Thyroid gland (tissue), 4 donors: ENCODE measurements around the gene C16orf89. TPM values are rescaled to one million over a fixed set of nuclear protein-coding genes. Genes with fewer than 3 reads are reported as not detected.

Source experiments
- DNase-seq, 2 donors: peaks; one replicate each; pipeline ENCODE4 v3.0.0-alpha.2; 2019
- H3K27ac ChIP-seq, 3 donors: fragments of 200-600 bp; sonication (generic); 1 replicate in 2 of 3; 2 replicates in 1 of 3; pipeline ENCODE4 v1.5.1; 2016 to 2019; ENCODE audit warnings: mild to moderate bottlenecking in 1 of 3, moderate library complexity in 1 of 3
- H3K27me3 ChIP-seq: fragments of 200-600 bp; sonication (generic); one replicate; pipeline ENCODE4 v1.5.1; 2019
- H3K36me3 ChIP-seq, 2 donors: fragments of 200-600 bp; sonication (generic); one replicate each; pipeline ENCODE4 v1.5.1; 2016 to 2019
- H3K4me1 ChIP-seq, 2 donors: fragments of 200-600 bp; sonication (generic); one replicate each; pipeline ENCODE4 v1.5.1; 2017 to 2019
- H3K4me3 ChIP-seq, 3 donors: fragments of 200-600 bp; sonication (generic); replicated peaks in 1 of 3; 1 replicate in 2 of 3; 2 replicates in 1 of 3; pipeline ENCODE4 v1.5.1; 2016; ENCODE audit warnings: mild to moderate bottlenecking in 1 of 3
- H3K9me3 ChIP-seq: fragments of 200-600 bp; sonication (generic); one replicate; pipeline ENCODE4 v1.5.1; 2017
- POLR2A ChIP-seq, 2 donors: fragments of 450-650 bp; IDR thresholded peaks; one replicate each; pipeline ENCODE4 v1.6.1; 2017; ENCODE audit warnings: antibody characterized with exemption in 2 of 2, mild to moderate bottlenecking in 2 of 2, moderate library complexity in 1 of 2
- WGBS, 2 donors: methylation state at CpG; one replicate each; pipeline ENCODE4 v1.1.5; 2017; 5-methylcytosine and 5-hydroxymethylcytosine counted together
- intact Hi-C: fragments of 100-400 bp; cut with DNase I; formaldehyde crosslinking; loops from one replicate; pipeline ENCODE4 v1.15.1; 2023
- total RNA-seq, 4 donors: library from RNA; depleted of rRNA; stranded (reverse); fragments of >200 nt; gene quantifications; one replicate each; pipeline ENCODE4 v1.2.3, GENCODE V29; 2016
- TF ChIP-seq, protein P1 (sequence below), 6 experiments: fragments of 200-600 bp in 3 of 6; fragments of 450-650 bp in 3 of 6; sonication (generic) in 3 of 6; IDR thresholded peaks; one replicate each; pipeline ENCODE4 v1.5.1; 2016 to 2019; ENCODE audit warnings: antibody characterized with exemption in 6 of 6, mild to moderate bottlenecking in 2 of 6, inconsistent platforms in 1 of 6, moderate library complexity in 1 of 6

Gene C16orf89
- total RNA-seq, 4 donors from 2014 or later = 172 to 385 (median 287) TPM

- whole genome bisulfite sequencing, 2 donors = 69 to 70% methylated on average over 13 to 14 of the region's 14 CpGs
- TF ChIP-seq POLR2A (IDR thresholded peaks at IDR 0.05) = no peak
- TF ChIP-seq, protein P1, sequence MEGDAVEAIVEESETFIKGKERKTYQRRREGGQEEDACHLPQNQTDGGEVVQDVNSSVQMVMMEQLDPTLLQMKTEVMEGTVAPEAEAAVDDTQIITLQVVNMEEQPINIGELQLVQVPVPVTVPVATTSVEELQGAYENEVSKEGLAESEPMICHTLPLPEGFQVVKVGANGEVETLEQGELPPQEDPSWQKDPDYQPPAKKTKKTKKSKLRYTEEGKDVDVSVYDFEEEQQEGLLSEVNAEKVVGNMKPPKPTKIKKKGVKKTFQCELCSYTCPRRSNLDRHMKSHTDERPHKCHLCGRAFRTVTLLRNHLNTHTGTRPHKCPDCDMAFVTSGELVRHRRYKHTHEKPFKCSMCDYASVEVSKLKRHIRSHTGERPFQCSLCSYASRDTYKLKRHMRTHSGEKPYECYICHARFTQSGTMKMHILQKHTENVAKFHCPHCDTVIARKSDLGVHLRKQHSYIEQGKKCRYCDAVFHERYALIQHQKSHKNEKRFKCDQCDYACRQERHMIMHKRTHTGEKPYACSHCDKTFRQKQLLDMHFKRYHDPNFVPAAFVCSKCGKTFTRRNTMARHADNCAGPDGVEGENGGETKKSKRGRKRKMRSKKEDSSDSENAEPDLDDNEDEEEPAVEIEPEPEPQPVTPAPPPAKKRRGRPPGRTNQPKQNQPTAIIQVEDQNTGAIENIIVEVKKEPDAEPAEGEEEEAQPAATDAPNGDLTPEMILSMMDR (IDR thresholded peaks at IDR 0.05) = no peak
- H3K4me3 ChIP-seq = no peak overlapping the region
Measured at GRCh38 chr16:5042574-5043171, 23.1 kb downstream of the C16orf89 start.

DNA sequence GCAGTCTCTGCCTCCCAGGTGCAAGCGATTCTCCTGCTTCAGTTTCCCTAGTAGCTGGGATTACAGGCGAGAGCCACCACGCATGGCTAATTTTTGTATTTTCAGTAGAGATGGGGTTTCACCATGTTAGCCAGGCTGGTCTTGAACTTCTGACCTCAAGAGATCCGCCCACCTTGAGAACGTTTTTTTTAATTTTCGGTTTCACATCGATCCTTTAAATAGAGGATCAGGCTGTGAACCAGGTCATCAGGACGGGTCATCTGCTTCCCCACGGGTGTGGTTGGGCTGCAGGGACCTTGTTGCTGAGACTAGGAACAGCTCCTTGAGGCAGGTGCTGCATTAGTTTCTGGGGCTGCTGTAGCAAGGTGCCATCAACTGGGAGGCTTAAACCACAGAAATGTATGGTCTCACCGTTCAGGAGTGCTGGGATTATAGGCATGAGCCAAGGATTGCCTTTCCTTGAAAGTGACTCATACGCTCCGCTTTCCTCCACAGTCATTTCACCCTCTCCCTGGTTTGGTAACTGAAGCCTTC lies 24.1 kb downstream of the C16orf89 start:
- Histone ChIP-seq H3K4me1 (peaks cover 0 to 3% of the 10 kb centered on the region in 2 donors), H3K36me3 (peaks cover 0 to 4% of the 10 kb centered on the region in 2 donors), H3K4me3 (no peak overlapping the region), H3K27ac (no peak overlapping the region), H3K9me3 (no peaks in the 10 kb centered on the region), H3K27me3 (no peaks in the 10 kb centered on the region)
- intact Hi-C loops = no loop called here
- WGBS, 2 donors = 40 to 43% methylated on average over 12 of the region's 12 CpGs
- peak; percentile 26 to 38 for DNase-seq
- TF ChIP-seq, protein P1 (IDR thresholded peaks at IDR 0.05) = no peak
- no peak for TF ChIP-seq POLR2A (IDR thresholded peaks at IDR 0.05)

More at GRCh38 chr16:5042574-5043171, 23.1 kb downstream of the C16orf89 start:
- DNase-seq = no peak
- Histone ChIP-seq H3K4me1 (peaks cover 0 to 3% of the 10 kb centered on the region in 2 donors), H3K27ac (no peak overlapping the region), H3K9me3 (no peaks in the 10 kb centered on the region), H3K27me3 (no peaks in the 10 kb centered on the region), H3K36me3 (peaks cover 0 to 4% of the 10 kb centered on the region in 2 donors)
- intact Hi-C loops = no loop called here

GRCh38 chr16:5040451-5040850 lies 25.3 kb downstream of the C16orf89 start:
- 54 to 57% methylated on average over 7 of the region's 7 CpGs for WGBS, 2 donors
- no peak overlapping the region for H3K4me3 ChIP-seq
- H3K27ac ChIP-seq = no peak overlapping the region
- H3K4me1 ChIP-seq = peaks cover 0 to 3% of the 10 kb centered on the region in 2 donors
- peaks cover 0 to 4% of the 10 kb centered on the region in 2 donors for H3K36me3 ChIP-seq
- intact Hi-C loops = no loop called here
- TF ChIP-seq, protein P1 (IDR thresholded peaks at IDR 0.05) = no peak
- TF ChIP-seq POLR2A (IDR thresholded peaks at IDR 0.05) = no peak
- H3K9me3 ChIP-seq = no peaks in the 10 kb centered on the region
- no peak for DNase-seq
- H3K27me3 ChIP-seq = no peaks in the 10 kb centered on the region

GRCh38 chr16:5036228-5037156 lies 29.3 kb downstream of the C16orf89 start:
- TF ChIP-seq, protein P1 (IDR thresholded peaks at IDR 0.05) = no peak
- no peak for TF ChIP-seq POLR2A (IDR thresholded peaks at IDR 0.05)
- Histone ChIP-seq H3K4me3 (no peak overlapping the region), H3K4me1 (peaks cover 14 to 18% of the 10 kb centered on the region in 2 donors), H3K27ac (no peak overlapping the region), H3K27me3 (no peaks in the 10 kb centered on the region), H3K9me3 (no peaks in the 10 kb centered on the region), H3K36me3 (no peaks in the 10 kb centered on the region)
- intact Hi-C loops = no loop called here
- DNase-seq = no peak
- 52 to 54% methylated on average over 12 of the region's 12 CpGs for WGBS, 2 donors
